ENCODE measurements around the gene PGBD5. TPM values are rescaled to one million over a fixed set of nuclear protein-coding genes. Genes with fewer than 3 reads are reported as not detected.

PGBD5 gene
- total and polyA plus RNA-seq, 4 donors, result 0.54 to 3.0 (median 1.8) TPM

GRCh38 chr1:230390371-230390770 lies 35.8 kb downstream of the PGBD5 start:
- no peak for ATAC-seq (ENCODE audit: insufficient read depth, low FRiP score)
- Histone ChIP-seq H3K27me3 (ENCODE audit: control insufficient read depth in 3 of 3, insufficient read depth in 3 of 3, low read length in 2 of 3) (no peaks in the 10 kb centered on the region), H3K9me3 (ENCODE audit: control insufficient read depth in 4 of 4, insufficient read depth in 3 of 4, low read length in 3 of 4) (peaks cover 0 to 1% (median 0%) of the 10 kb centered on the region in 4 donors), H3K4me1 (ENCODE audit: control insufficient read depth in 5 of 5, insufficient read depth in 5 of 5, low read length in 5 of 5) (peaks cover 0 to 3% (median 0%) of the 10 kb centered on the region in 5 donors), H3K4me3 (no peak overlapping the region), H3K27ac (ENCODE audit: low read depth in 1 of 2, low read length in 1 of 2) (no peak overlapping the region), H3K9ac (ENCODE audit: insufficient read depth in 1 of 2, low read length in 2 of 2) (no peak overlapping the region), H3K36me3 (ENCODE audit: control insufficient read depth in 4 of 4, insufficient read depth in 4 of 4, low read length in 4 of 4) (no peaks in the 10 kb centered on the region)
- no peak for DNase-seq
- no peak for TF ChIP-seq CTCF (IDR thresholded peaks at IDR 0.05; ENCODE audit: control extremely low read depth, extremely low read depth)
- 87 to 92% methylated on average over 2 of the region's 2 CpGs for WGBS, 2 donors

GRCh38 chr1:230387876-230388275 lies 38.3 kb downstream of the PGBD5 start:
- peaks cover 0 to 1% (median 0%) of the 10 kb centered on the region in 4 donors for H3K9me3 ChIP-seq (ENCODE audit: control insufficient read depth in 4 of 4, insufficient read depth in 3 of 4, low read length in 3 of 4)
- no peak overlapping the region for H3K27ac ChIP-seq (ENCODE audit: low read depth in 1 of 2, low read length in 1 of 2)
- H3K4me1 ChIP-seq (ENCODE audit: control insufficient read depth in 5 of 5, insufficient read depth in 5 of 5, low read length in 5 of 5), result peaks cover 0 to 3% (median 0%) of the 10 kb centered on the region in 5 donors
- H3K27me3 ChIP-seq (ENCODE audit: control insufficient read depth in 3 of 3, insufficient read depth in 3 of 3, low read length in 2 of 3), result no peaks in the 10 kb centered on the region
- WGBS, 2 donors, result 91 to 92% methylated on average over 12 of the region's 12 CpGs
- TF ChIP-seq CTCF (IDR thresholded peaks at IDR 0.05; ENCODE audit: control extremely low read depth, extremely low read depth), result no peak
- ATAC-seq (ENCODE audit: insufficient read depth, low FRiP score), result no peak
- no peak overlapping the region for H3K4me3 ChIP-seq
- no peak for DNase-seq
- H3K9ac ChIP-seq (ENCODE audit: insufficient read depth in 1 of 2, low read length in 2 of 2), result no peak overlapping the region
- no peaks in the 10 kb centered on the region for H3K36me3 ChIP-seq (ENCODE audit: control insufficient read depth in 4 of 4, insufficient read depth in 4 of 4, low read length in 4 of 4)

GRCh38 chr1:230387296-230387695 lies 38.8 kb downstream of the PGBD5 start:
- ATAC-seq (ENCODE audit: insufficient read depth, low FRiP score) (no peak), DNase-seq (no peak)
- Histone ChIP-seq H3K27ac (ENCODE audit: low read depth in 1 of 2, low read length in 1 of 2) (no peak overlapping the region), H3K4me1 (ENCODE audit: control insufficient read depth in 5 of 5, insufficient read depth in 5 of 5, low read length in 5 of 5) (peaks cover 0 to 3% (median 0%) of the 10 kb centered on the region in 5 donors), H3K27me3 (ENCODE audit: control insufficient read depth in 3 of 3, insufficient read depth in 3 of 3, low read length in 2 of 3) (no peaks in the 10 kb centered on the region), H3K36me3 (ENCODE audit: control insufficient read depth in 4 of 4, insufficient read depth in 4 of 4, low read length in 4 of 4) (no peaks in the 10 kb centered on the region), H3K9ac (ENCODE audit: insufficient read depth in 1 of 2, low read length in 2 of 2) (no peak overlapping the region), H3K4me3 (no peak overlapping the region), H3K9me3 (ENCODE audit: control insufficient read depth in 4 of 4, insufficient read depth in 3 of 4, low read length in 3 of 4) (no peaks in the 10 kb centered on the region)
- TF ChIP-seq CTCF (IDR thresholded peaks at IDR 0.05; ENCODE audit: control extremely low read depth, extremely low read depth), result no peak
- 85 to 89% methylated on average over 2 of the region's 2 CpGs for WGBS, 2 donors

- ATAC-seq (ENCODE audit: insufficient read depth, low FRiP score) (no peak), DNase-seq (no peak)
- Histone ChIP-seq H3K9ac (ENCODE audit: insufficient read depth in 1 of 2, low read length in 2 of 2) (no peak overlapping the region), H3K9me3 (ENCODE audit: control insufficient read depth in 4 of 4, insufficient read depth in 3 of 4, low read length in 3 of 4) (no peaks in the 10 kb centered on the region), H3K4me1 (ENCODE audit: control insufficient read depth in 5 of 5, insufficient read depth in 5 of 5, low read length in 5 of 5) (peaks cover 0 to 2% (median under 1%) of the 10 kb centered on the region in 5 donors), H3K36me3 (ENCODE audit: control insufficient read depth in 4 of 4, insufficient read depth in 4 of 4, low read length in 4 of 4) (no peaks in the 10 kb centered on the region), H3K27me3 (ENCODE audit: control insufficient read depth in 3 of 3, insufficient read depth in 3 of 3, low read length in 2 of 3) (no peaks in the 10 kb centered on the region), H3K4me3 (no peak overlapping the region), H3K27ac (ENCODE audit: low read depth in 1 of 2, low read length in 1 of 2) (no peak overlapping the region)
- 79 to 85% methylated on average over 6 of the region's 6 CpGs for WGBS, 2 donors
- TF ChIP-seq CTCF (IDR thresholded peaks at IDR 0.05; ENCODE audit: control extremely low read depth, extremely low read depth), result no peak
Observed at GRCh38 chr1:230386637-230387262, 39.4 kb downstream of the PGBD5 start.
